HG02678 (cell line): ENCODE measurements around the gene F10.
"Not testable (repeated sequence)": the region's sequence is repeated elsewhere in the genome, so short reads cannot be mapped to it uniquely, and the experiment has no call there.

Experiments used
- ATAC-seq: cut with Tn5 transposase; IDR thresholded peaks from one replicate; pipeline ENCODE4 v1.9.1; 2021; ENCODE audit warnings: mild to moderate bottlenecking, moderate library complexity; ENCODE audit not compliant: unreplicated experiment

Gene F10

DNA sequence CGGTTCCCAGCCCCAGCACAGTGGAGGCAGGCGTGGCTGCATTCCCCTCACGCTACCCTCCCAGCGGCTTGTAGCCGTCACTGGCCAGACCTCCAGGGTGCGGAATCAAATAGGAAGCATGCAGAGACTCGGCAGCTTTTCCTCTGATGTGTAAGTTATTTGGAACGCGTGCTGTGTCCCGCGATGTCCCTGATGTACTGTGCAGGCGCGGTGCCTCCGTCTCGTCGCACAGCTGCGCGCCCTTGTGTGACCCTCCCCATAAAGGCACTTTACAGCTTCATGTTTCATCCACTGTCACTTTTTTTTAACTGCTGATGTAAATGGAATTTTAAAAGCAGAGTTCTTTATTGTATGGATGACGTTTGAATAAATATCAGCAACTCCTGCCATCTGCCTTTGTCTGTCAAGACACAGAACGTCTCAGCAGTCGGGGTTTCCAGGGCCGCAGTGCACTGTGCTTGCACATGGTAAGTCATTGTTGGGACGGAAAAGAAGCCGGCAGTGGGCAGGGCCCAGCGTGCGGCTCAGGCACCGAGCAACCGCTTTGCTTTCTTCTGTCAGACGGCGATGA lies 24.4 kb upstream of the F10 start:
- ATAC-seq: no peak

DNA sequence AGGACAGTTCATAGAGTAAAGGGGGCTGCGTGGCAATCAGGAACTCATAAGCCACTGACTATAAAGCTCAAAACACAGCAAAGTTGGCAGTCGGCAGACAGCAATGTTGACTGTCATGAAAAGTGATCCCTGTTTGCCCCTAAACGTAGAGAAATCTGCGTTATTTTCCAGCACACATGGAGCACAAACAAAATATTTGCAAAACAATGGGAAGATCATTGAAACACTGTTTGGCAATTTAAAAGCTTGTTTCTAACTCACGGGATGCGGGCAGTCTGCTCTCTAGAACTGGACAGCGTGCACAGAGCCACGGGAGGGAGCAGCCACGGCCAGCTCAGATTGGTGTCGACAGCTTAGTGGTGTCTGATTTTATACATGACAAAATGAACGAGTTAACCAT lies 23.5 kb upstream of the F10 start:
- ATAC-seq: no peak

DNA sequence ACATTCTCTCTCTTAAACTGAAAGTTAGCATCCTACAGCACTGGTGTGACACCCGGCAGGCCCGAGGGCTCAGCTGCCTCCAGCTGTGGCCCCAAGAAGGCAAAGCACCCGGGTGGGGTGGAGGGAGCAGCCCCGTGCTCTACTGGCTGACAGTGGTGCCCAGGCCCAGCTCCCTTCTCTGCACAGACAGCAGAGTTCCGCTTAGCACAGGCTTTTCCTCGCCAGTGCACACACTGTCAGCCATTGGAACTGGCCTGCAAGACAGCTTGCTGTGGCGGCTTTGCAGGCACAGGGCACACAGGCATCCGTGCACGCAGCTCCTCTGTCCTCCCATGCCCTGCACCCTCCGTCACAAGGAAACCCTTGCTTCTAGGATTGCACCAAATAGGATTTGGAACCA lies 20.3 kb upstream of the F10 start:
- not testable (repeated sequence) for ATAC-seq

- ATAC-seq: no peak
Observed at GRCh38 chr13:113102727-113103126, 19.9 kb upstream of the F10 start.

GRCh38 chr13:113103646-113104045 lies 19.0 kb upstream of the F10 start:
- ATAC-seq: no peak

DNA sequence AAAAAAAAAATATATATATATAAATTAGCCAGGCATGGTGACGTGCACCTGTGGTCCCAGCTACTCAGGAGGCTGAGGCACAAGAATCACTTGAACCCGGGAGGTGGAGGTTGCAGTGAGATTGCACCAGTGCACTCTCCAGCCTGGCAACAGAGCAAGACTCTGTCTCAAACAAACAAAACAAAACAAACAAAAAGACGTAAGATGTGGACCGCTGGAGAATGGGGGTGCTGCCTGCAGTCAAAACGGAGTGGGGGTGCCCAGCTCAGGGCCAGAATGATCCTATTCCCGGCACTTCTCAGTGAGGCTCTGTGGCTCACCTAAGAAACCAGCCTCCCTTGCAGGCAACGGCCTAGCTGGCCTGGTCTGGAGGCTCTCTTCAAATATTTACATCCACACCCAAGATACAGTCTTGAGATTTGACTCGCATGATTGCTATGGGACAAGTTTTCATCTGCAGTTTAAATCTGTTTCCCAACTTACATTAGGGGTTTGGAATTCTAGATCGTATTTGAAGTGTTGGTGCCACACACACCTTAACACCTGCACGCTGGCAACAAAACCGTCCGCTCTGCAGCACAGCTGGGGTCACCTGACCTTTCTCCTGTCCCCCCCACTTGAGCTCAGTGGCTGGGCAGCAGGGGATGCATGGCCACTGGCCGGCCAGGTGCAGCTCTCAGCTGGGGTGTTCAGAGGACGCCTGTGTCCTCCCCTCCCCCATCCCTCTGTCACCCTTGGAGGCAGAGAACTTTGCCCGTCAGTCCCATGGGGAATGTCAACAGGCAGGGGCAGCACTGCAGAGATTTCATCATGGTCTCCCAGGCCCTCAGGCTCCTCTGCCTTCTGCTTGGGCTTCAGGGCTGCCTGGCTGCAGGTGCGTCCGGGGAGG lies 17.3 kb upstream of the F10 start, which contains the start of gene F7:
Gene F7, plus strand, starts transcription at position 760 of the 889 bp plus-strand sequence. Its CDS starts 51 bp downstream, at position 811.
- ATAC-seq: no peak

DNA sequence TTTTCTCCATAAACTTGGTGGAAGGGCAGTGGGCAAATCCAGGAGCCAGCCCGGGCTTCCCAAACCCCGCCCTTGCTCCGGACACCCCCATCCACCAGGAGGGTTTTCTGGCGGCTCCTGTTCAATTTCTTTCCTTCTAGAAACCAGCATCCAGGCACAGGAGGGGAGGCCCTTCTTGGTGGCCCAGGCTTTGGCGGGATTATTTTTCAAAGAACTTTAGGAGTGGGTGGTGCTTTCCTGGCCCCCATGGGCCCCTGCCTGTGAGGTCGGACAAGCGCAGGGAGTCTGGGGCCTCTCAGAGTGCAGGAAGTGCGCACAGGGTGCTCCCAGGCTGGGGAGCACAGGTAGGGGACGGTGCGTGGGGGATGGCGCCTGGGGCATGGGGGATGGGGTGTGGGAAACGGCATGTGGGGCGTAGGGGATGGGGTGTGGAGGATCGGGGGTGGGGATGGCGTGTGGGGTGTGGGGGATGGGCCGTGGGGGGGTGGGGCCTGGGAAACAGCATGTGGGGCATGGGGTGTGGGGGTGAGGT lies 16.6 kb upstream of the F10 start:
- ATAC-seq: no peak

GRCh38 chr13:113106711-113107351 lies 15.8 kb upstream of the F10 start:
- ATAC-seq: no peak

DNA sequence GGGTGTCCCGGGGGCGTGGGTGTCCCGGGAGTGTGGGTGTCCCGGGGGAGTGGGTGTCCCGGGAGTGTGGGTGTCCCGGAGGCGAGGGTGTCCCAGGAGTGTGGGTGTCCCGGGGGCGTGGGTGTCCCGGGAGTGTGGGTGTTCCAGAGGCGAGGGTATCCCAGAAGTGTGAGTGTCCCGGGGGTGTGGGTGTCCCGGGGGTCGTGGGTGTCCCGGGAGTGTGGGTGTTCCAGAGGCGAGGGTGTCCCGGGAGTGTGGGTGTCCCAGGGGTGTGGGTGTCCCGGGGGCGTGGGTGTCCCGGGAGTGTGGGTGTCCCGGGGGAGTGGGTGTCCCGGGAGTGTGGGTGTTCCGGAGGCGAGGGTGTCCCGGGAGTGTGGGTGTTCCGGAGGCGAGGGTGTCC lies 14.1 kb upstream of the F10 start:
- not testable (repeated sequence) for ATAC-seq

GRCh38 chr13:113109151-113110047 lies 13.2 kb upstream of the F10 start:
- no peak for ATAC-seq

GRCh38 chr13:113110048-113110851 lies 12.3 kb upstream of the F10 start:
- ATAC-seq: no peak

GRCh38 chr13:113110852-113111315 lies 11.7 kb upstream of the F10 start:
- ATAC-seq: no peak

- ATAC-seq: not testable (repeated sequence)
Observed at GRCh38 chr13:113111821-113112220, 10.8 kb upstream of the F10 start.

- not testable (repeated sequence) for ATAC-seq
Observed at GRCh38 chr13:113112475-113112874, 10.1 kb upstream of the F10 start.

DNA sequence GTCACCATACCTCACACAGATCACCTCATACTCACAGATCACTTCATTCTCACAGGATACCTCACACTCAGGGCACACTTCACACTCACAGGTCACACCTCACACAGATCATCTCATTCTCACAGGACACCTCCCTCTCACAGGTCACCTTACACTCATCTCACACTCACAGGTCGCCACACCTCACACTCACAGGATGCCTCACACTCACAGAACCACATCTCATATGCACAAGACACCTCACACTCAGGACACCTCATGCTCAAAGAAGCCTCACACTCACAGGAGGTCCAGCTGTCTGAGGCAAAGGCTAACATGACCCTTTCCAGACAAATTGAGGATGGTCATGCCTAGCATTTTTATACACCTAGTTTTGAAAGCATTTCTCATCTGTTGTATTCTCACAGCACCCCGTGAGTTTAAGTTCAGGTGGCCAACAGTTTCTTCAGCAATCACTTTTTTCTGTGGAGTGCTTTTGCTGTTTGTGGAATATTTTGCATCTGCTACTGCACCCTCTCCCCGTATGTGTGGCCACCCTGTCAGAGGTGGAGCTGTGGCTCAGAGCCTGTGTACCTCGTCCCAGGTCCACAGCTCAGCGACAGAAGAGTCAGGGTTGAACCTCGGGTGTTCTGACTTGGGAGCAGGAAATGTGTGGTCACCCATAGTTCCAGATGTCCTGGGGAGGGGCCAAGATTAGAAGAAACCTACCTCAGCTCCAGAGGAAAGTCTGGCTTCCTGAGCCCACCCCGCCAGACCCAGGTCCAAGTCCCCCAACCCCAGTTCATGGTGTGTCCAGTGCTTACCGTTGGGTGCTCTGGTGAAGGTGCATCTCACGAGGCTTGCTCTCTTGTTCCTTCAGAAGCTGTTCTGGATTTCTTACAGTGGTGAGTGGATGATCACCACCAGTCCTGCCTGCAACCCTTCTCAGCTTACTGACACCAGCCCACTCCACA lies 9.4 kb upstream of the F10 start:
- no peak for ATAC-seq

GRCh38 chr13:113113846-113114271 lies 8.7 kb upstream of the F10 start:
- ATAC-seq: no peak

DNA sequence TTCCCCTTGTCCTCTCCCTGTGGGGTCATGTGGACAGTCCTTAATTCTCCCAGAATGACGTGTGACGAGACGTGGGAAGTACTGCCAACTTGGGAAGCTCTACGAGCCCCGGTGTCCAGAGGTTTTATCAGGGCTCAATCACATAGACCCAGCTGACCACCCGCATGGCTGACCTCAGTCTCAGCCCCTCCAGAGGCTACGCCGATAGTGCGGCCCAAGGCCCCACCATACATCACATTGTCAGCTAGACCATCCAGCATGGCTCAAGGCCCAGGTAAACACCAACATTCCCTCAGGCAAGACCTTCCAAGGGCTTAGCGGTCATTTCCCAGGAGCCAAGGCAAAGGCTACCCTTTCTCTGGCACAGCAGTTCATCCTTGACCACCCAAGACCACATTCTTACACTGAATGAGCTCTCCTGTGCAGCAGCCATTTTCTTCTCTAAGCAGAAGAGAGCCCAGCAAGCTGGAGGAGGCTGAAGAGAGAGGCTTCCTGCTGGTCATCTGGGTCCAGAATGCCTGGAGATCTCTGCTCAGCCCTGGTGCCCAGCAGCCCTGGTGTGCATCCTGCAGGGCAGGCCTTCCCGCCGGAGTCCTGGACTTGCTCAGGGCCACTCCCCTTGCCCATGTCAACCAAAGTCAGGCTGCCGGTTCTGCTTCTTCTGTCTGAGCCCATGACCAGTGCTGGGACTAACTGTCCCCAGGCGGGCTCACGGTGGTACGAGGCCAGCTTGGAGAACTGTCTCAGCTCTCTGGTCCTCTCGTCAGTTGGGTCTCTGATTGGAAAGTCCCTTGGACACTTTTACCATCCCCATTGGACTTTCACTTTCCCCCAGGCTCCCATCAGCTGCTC lies 7.9 kb upstream of the F10 start:
- ATAC-seq: no peak
